GM12891 (cell line): ENCODE results near the gene JMJD8.

Experiments used
- DNase-seq: peaks from one replicate; pipeline ENCODE4 v3.0.0; 2011; ENCODE audit warnings: low spot score; ENCODE audit not compliant: insufficient read length
- FAIRE-seq: peaks from 2 replicates; lab custom pipeline; 2011; peaks lifted over from hg19 to GRCh38; lab: Jason Lieb, UNC
- PAX5 ChIP-seq: IDR thresholded peaks from 2 replicates; pipeline ENCODE4 v1.6.1; 2011; ENCODE audit warnings: low read length, moderate library complexity, mild to moderate bottlenecking; ENCODE audit not compliant: insufficient read depth, severe bottlenecking
- POLR2A ChIP-seq: IDR thresholded peaks from 2 replicates; pipeline ENCODE4 v1.6.1; 2011; ENCODE audit warnings: low read depth, low read length, control low read depth
- POLR2AphosphoS5 ChIP-seq: IDR thresholded peaks from 2 replicates; pipeline ENCODE4 v1.6.1; 2011; ENCODE audit warnings: low read depth, low read length, control low read depth
- POU2F2 ChIP-seq: IDR thresholded peaks from 2 replicates; pipeline ENCODE4 v1.6.1; 2011; ENCODE audit warnings: low read depth, mild to moderate bottlenecking, control low read depth, low read length, moderate library complexity
- SPI1 ChIP-seq: IDR thresholded peaks from 2 replicates; pipeline ENCODE4 v1.6.1; 2011; ENCODE audit warnings: low read depth, low read length, control low read depth
- TAF1 ChIP-seq: IDR thresholded peaks from 2 replicates; pipeline ENCODE4 v1.6.1; 2011; ENCODE audit warnings: low read depth, low read length, control low read depth

JMJD8 gene

DNA sequence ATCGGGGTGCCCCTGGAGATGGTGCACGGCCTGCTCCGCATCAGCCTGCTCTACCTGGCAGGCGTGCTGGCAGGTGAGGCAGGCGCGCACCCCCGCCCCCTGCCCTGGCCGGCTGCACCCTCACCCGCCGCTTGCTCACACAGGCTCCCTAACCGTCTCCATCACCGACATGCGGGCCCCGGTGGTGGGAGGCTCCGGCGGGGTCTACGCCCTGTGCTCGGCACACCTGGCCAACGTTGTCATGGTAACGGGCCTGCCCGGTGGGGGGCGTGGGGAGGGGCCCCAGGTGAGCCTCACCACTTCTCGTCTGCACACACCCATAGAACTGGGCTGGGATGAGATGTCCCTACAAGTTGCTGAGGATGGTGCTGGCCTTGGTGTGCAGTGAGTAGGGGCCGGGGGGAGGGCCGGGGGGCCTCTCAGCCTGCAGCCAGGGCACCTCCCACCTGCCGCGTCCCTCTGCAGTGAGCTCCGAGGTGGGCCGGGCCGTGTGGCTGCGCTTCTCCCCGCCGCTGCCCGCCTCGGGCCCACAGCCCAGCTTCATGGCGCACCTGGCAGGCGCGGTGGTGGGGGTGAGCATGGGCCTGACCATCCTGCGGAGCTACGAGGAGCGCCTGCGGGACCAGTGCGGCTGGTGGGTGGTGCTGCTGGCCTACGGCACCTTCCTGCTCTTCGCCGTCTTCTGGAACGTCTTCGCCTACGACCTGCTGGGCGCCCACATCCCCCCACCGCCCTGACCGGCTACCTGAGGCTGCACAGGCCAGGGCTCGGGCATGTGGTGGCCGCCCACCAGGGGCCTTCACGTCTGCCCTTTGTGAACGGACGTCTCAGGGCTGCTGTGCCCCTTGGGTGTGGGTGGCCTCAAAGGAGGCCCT, 6.6 kb downstream of the JMJD8 start:
- TF ChIP-seq POLR2AphosphoS5, result no peak
- no peak for TF ChIP-seq SPI1
- no peak for TF ChIP-seq PAX5
- no peak for TF ChIP-seq TAF1
- TF ChIP-seq POU2F2, result no peak
- no peak for TF ChIP-seq POLR2A
- DNase-seq (no peak), FAIRE-seq (no peak)

DNA sequence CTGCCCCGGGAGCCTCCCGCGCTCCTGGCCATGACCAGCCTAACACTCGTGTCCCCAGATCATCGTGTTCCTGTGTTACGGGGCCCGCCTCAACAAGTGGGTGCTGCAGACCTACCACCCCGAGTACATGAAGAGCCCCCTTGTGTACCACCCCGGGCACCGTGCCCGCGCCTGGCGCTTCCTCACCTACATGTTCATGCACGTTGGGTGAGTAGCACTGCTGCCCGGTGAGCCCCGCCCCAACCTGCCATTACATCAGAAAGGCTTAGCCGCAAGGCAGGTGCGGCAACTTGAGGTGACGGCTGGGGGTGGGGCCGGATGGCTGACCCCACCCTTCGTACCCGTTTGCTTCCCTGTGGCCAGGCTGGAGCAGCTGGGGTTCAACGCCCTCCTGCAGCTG, 7.2 kb downstream of the JMJD8 start:
- TF ChIP-seq POLR2AphosphoS5, result no peak
- no peak for TF ChIP-seq POU2F2
- TF ChIP-seq POLR2A, result no peak
- TF ChIP-seq SPI1, result no peak
- TF ChIP-seq TAF1, result no peak
- TF ChIP-seq PAX5, result no peak
- FAIRE-seq, result no peak
- DNase-seq, result no peak

DNA sequence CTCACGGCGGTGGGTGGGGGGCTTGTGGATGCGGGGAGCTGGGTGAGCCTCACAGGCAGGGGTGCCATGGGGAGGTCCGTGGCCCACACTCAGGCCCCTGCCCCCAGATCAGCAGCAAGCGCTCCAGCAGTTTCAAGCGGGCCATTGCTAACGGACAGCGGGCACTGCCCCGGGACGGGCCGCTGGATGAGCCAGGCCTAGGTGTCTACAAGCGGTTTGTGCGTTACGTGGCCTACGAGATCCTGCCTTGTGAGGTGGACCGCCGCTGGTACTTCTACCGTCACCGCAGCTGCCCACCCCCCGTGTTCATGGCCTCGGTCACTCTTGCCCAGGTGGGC, 7.6 kb downstream of the JMJD8 start:
- FAIRE-seq (no peak), DNase-seq (no peak)
- TF ChIP-seq POLR2A (no peak), POU2F2 (no peak), POLR2AphosphoS5 (no peak), TAF1 (no peak), PAX5 (no peak), SPI1 (no peak)

DNA sequence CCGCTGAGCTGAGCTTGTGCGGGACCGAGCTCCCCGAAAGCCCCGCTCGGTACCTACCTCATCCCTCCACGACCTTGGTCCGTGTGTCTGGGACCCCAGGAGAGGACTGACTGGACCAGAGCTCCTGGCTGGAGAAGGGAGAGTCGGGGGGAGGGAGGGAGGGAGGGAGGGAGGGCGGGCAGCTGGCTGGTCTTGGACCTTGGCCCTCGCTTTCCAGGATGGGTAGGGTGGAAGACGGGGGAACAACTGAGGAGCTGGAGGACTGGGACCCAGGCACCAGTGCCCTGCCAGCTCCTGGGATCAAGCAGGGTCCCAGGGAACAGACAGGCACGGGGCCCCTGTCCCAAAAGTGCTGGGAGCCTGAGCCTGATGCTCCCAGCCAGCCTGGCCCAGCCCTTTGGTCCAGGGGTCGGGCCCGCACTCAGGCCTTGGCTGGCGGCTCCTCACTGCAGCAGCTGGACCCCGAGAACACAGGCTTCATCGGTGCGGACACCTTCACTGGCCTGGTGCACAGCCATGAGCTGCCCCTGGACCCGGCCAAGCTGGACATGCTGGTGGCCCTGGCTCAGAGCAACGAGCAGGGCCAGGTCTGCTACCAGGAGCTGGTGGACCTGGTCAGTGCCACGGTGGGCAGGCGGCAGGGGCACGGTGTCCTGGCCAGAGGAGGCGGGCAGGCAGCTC, 8.1 kb downstream of the JMJD8 start:
- FAIRE-seq, result no peak
- no peak for DNase-seq
- TF ChIP-seq PAX5, result no peak
- no peak for TF ChIP-seq POLR2AphosphoS5
- TF ChIP-seq POLR2A, result no peak
- TF ChIP-seq SPI1, result no peak
- no peak for TF ChIP-seq POU2F2
- no peak for TF ChIP-seq TAF1

DNA sequence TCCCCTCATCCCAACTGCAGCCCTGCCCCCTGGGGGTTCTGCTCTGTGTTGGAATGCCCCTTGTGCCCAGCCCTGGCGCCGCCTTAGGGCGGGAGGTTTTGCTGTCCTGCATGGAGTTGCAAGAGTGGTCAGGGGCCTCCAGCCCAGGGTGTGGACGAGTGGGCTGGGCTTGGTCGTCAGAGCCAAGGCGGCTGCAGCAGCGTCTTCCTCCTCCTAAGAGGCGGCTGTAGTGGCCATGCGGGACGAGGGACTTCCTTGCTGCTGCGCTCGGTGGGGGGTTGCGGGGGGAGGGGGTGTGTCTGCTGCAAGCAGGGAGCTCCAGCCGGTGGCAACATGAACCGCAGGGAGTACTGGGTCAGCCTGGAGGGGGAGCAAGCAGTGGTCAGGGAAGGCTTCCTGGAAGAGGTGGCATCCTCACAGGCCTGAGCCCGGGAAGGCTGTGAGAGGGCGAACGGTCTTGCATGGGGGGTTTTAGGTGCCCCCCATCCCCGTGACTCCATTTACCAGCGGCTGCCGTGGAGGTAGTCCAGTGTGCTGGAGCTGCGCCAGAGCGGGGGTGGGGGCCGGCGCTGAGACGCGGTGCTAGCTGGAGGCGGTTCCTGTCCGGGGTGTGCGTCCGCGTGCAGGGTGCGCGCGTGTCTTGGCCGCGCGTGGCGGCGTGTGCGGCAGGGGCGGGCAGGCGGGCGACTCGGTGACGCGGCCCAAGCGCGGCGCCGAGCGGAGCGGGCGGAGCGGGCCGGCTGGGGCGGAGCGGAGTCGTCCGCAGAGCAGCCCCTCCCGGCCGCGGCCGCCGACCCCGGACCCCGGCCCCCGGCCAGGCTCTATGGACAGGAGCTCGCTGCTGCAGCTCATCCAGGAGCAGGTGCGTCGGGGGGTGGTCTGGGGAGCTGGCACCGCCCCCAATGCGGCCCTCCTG, 8.9 kb downstream of the JMJD8 start, which contains the start of gene RHBDL1:
RHBDL1 (plus strand) TSS at position 704 of the 916 bp plus-strand sequence; CDS start at position 824, 120 bp downstream.
- no peak for DNase-seq
- TF ChIP-seq POLR2A (no peak), POU2F2 (no peak), TAF1 (no peak), PAX5 (no peak), POLR2AphosphoS5 (no peak), SPI1 (no peak)
- FAIRE-seq, result peak; percentile 76

DNA sequence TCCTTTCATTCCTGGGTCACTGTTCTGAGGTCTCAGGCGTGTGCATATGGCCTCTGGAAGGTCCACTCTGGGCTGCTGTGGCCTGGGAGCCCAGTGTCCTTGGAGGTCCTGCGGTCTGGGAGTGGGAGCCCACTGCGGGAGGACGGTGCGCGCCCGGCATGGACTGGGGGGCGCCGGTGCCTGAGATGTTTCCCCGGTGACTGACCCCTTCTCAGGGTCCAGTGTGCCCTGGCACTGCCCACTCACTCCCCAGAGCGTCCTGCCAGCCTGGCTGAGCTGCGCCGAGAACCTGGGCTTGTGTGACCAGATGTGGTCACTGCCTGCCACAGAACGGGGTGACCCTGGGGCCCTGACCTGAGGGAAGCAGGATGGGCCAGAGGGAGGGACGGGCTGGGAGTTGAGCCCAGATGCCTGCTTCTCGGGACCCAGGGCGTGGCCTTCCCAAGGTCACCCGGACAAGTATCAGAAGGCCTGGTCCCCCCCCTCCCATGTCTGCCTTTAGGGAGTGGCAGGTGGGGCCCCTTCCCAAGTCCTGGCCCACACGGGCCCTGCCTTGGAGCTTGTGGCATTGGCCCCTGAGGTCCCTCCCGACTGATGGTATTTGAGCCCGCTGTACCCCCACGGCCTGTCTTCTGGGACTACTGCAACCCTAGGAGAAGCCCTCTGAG, 9.8 kb downstream of the JMJD8 start:
- no peak for TF ChIP-seq SPI1
- no peak for TF ChIP-seq POU2F2
- no peak for TF ChIP-seq PAX5
- no peak for TF ChIP-seq POLR2A
- TF ChIP-seq TAF1, result no peak
- TF ChIP-seq POLR2AphosphoS5, result no peak
- DNase-seq (no peak), FAIRE-seq (no peak)

DNA sequence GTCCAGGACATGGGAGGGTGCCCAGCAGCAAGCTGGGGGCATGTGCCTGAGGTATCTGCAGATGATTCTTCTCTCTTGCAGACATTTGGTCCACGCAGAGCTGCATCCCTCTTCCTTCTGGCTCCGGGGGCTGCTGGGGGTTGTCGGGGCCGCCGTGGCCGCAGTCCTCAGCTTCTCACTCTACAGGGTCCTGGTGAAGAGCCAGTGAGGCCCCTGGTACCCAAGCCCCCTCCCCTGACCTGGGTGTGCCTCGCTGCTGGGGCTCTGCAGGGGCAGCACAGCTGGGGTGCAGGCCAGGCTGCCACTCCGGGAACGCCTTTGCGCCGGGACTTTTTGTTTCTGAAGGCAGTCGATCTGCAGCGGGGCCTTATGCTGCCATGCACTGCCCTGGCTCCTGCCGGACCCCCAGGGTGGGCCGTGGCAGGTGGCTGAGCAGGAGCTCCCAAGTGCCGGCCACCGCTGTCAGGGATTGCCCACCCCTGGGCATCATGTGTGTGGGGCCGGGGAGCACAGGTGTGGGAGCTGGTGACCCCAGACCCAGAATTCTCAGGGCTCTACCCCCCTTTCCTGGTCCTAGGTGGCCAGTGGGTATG, 10.6 kb downstream of the JMJD8 start:
- FAIRE-seq (no peak), DNase-seq (no peak)
- TF ChIP-seq PAX5, result no peak
- no peak for TF ChIP-seq POU2F2
- no peak for TF ChIP-seq TAF1

DNA sequence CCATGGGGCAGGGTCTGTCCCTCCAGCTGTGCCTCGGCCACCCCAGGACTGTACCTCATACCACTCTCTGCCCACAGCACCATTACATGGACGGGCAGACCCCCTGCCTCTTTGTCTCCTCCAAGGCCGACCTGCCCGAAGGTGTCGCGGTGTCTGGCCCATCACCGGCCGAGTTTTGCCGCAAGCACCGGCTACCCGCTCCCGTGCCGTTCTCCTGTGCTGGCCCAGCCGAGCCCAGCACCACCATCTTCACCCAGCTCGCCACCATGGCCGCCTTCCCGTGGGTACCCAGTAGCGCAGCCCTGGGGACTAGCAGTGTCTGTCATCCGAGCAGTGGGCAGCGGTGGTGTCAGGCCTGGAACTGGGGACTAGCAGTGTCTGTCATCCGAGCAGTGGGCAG, 11.3 kb downstream of the JMJD8 start:
- no peak for DNase-seq
- TF ChIP-seq POLR2A (no peak), SPI1 (no peak), POLR2AphosphoS5 (no peak), TAF1 (no peak), PAX5 (no peak), POU2F2 (no peak)
- no peak for FAIRE-seq

DNA sequence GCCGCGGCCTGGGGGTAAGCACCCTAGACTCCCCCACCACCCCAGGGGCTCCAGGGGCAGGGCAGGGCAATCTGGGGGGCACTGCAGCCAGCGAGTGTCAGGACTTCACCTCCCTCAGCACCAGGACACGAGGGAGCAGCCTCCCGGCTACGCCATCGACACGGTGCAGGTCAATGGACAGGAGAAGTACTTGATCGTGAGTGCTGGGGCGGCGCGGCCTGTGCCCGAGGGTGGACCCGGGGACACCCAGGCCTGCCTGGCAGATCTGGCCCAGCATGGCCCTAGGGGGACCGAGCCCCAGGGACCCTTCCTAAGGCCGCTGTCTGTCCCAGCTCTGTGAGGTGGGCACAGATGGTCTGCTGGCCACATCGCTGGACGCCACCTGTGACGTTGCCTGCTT, 11.8 kb downstream of the JMJD8 start:
- FAIRE-seq, result no peak
- TF ChIP-seq POLR2AphosphoS5 (no peak), SPI1 (no peak), POLR2A (no peak), TAF1 (no peak)
- no peak for DNase-seq
